Upper lobe of left lung (tissue), 6 donors: ENCODE data around the gene SNTG2. TPM values are rescaled to one million over a fixed set of nuclear protein-coding genes. Genes with fewer than 3 reads are reported as not detected.

Experiments used
- ATAC-seq, 2 donors: fragments of 200-7000 bp; cut with Tn5 transposase; one replicate each; pipeline ENCODE4 v1.9.1; 2022; ENCODE audit warnings: mild to moderate bottlenecking in 2 of 2, moderate library complexity in 2 of 2; ENCODE audit not compliant: low FRiP score in 2 of 2
- DNase-seq, 2 donors: peaks; one replicate each; pipeline ENCODE4 v3.0.0-alpha.2; 2019 to 2020
- H3K27ac ChIP-seq, 4 donors: fragments of 200-600 bp; sonication (generic); one replicate each; pipeline ENCODE4 v1.5.1; 2016 to 2019
- H3K27me3 ChIP-seq, 4 donors: fragments of 200-600 bp; sonication (generic); one replicate each; pipeline ENCODE4 v1.5.1; 2017 to 2019
- H3K36me3 ChIP-seq, 4 donors: fragments of 200-600 bp; sonication (generic); one replicate each; pipeline ENCODE4 v1.5.1; 2016 to 2019
- H3K4me1 ChIP-seq, 4 donors: fragments of 200-600 bp; sonication (generic); one replicate each; pipeline ENCODE4 v1.5.1; 2018 to 2019
- H3K4me3 ChIP-seq, 4 donors: fragments of 200-600 bp; sonication (generic); one replicate each; pipeline ENCODE4 v1.5.1; 2017 to 2019; ENCODE audit warnings: mild to moderate bottlenecking in 2 of 4, moderate library complexity in 1 of 4
- H3K9me3 ChIP-seq, 4 donors: fragments of 200-600 bp; sonication (generic); one replicate each; pipeline ENCODE4 v1.5.1; 2018 to 2019
- CTCF ChIP-seq, 6 experiments: fragments of 450-650 bp in 4 of 6; fragments of 200-600 bp in 2 of 6; sonication (generic) in 2 of 6; IDR thresholded peaks; one replicate each; pipeline ENCODE4 v1.5.1; 2016 to 2019; ENCODE audit warnings: antibody characterized with exemption in 6 of 6
- EP300 ChIP-seq, 4 donors: sonication (generic); formaldehyde crosslinking; IDR thresholded peaks; one replicate each; pipeline ENCODE4 v1.5.1; 2017; ENCODE audit warnings: antibody characterized with exemption in 4 of 4, control low read depth in 2 of 4
- POLR2A ChIP-seq, 4 donors: fragments of 450-650 bp; IDR thresholded peaks; one replicate each; pipeline ENCODE4 v1.5.1; 2016 to 2017; ENCODE audit warnings: antibody characterized with exemption in 4 of 4, mild to moderate bottlenecking in 2 of 4
- POLR2AphosphoS5 ChIP-seq, 2 donors: sonication (generic); formaldehyde crosslinking; IDR thresholded peaks; one replicate each; pipeline ENCODE4 v1.5.1; 2017; ENCODE audit warnings: antibody characterized with exemption in 2 of 2
- WGBS, 2 donors: methylation state at CpG; one replicate each; pipeline ENCODE4 v1.1.5; 2017 to 2018; 5-methylcytosine and 5-hydroxymethylcytosine counted together
- total RNA-seq, 6 donors: library from RNA; depleted of rRNA in 4 of 6; stranded (reverse); fragments of >200 nt in 4 of 6; gene quantifications; one replicate each; pipeline versions ENCODE4 v1.1.0 to v1.2.1, GENCODE V29; 2016 to 2021
- donor health status: DM: no; HTN: no; CAD: no; lungs with moderate emphysema.
- donor health status: DM: no; HTN: yes; CAD: no; lungs with severe emphysema.

Gene SNTG2
- total RNA-seq, 6 donors from 2014 or later = 1.1 to 13.6 (median 3.0) TPM

GRCh38 chr2:1011006-1011405 lies 60.4 kb downstream of the SNTG2 start:
- H3K9me3 ChIP-seq = no peaks in the 10 kb centered on the region
- DNase-seq (no peak), ATAC-seq (no peak)
- H3K4me3 ChIP-seq = no peak overlapping the region
- no peaks in the 10 kb centered on the region for H3K27me3 ChIP-seq
- no peaks in the 10 kb centered on the region for H3K36me3 ChIP-seq
- peaks cover 0 to 6% (median 0%) of the 10 kb centered on the region in 4 donors for H3K4me1 ChIP-seq
- H3K27ac ChIP-seq = no peak overlapping the region
- 58 to 66% methylated on average over 5 of the region's 5 CpGs for WGBS, 2 donors
- TF ChIP-seq CTCF (IDR thresholded peaks at IDR 0.05) = no peak

GRCh38 chr2:1011985-1012384 lies 61.3 kb downstream of the SNTG2 start:
- 93 to 96% methylated on average over 7 of the region's 7 CpGs for WGBS, 2 donors
- H3K9me3 ChIP-seq = no peaks in the 10 kb centered on the region
- peaks cover 0 to 6% (median 0%) of the 10 kb centered on the region in 4 donors for H3K4me1 ChIP-seq
- H3K36me3 ChIP-seq = no peaks in the 10 kb centered on the region
- no peaks in the 10 kb centered on the region for H3K27me3 ChIP-seq
- ATAC-seq (no peak), DNase-seq (no peak)
- H3K27ac ChIP-seq = no peak overlapping the region
- no peak for TF ChIP-seq POLR2A (IDR thresholded peaks at IDR 0.05)
- no peak for TF ChIP-seq CTCF (IDR thresholded peaks at IDR 0.05)
- no peak for TF ChIP-seq EP300 (IDR thresholded peaks at IDR 0.05)
- no peak for TF ChIP-seq POLR2AphosphoS5 (IDR thresholded peaks at IDR 0.05)
- H3K4me3 ChIP-seq = no peak overlapping the region

GRCh38 chr2:1014802-1015201 lies 64.2 kb downstream of the SNTG2 start:
- DNase-seq (peak in 1 of 2 donors; percentile 60), ATAC-seq (no peak)
- H3K9me3 ChIP-seq = no peaks in the 10 kb centered on the region

DNA sequence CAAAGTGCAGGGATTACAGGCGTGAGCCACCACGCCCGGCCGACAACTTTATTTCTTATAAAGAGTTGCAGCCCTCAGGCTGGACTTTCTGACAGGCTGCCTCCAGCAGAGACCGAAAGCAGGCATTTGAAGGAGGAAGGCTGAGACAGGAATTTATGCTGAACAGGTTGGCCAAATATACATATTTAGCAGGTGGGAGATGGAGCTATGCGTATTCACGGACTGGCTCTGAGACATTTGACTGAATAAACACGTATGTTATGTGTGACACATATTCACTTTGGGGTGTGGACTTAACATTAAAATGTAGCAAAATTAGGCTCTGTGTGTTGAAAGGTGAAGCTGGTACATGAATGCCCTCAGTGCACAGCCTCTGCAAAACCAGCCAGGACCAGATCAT lies 65.9 kb downstream of the SNTG2 start:
- H3K27me3 ChIP-seq = no peaks in the 10 kb centered on the region
- TF ChIP-seq POLR2AphosphoS5 (IDR thresholded peaks at IDR 0.05) (no peak), CTCF (IDR thresholded peaks at IDR 0.05) (no peak)
- H3K27ac ChIP-seq = no peak overlapping the region
- no peaks in the 10 kb centered on the region for H3K36me3 ChIP-seq
- no peaks in the 10 kb centered on the region for H3K4me1 ChIP-seq
- DNase-seq (no peak), ATAC-seq (no peak)
- H3K9me3 ChIP-seq = no peaks in the 10 kb centered on the region
- WGBS, 2 donors = 86 to 92% methylated on average over 8 of the region's 8 CpGs
- H3K4me3 ChIP-seq = no peak overlapping the region

More at GRCh38 chr2:1014802-1015201, 64.2 kb downstream of the SNTG2 start:
- Histone ChIP-seq H3K27me3 (no peaks in the 10 kb centered on the region), H3K36me3 (no peaks in the 10 kb centered on the region), H3K27ac (no peak overlapping the region), H3K4me3 (no peak overlapping the region), H3K4me1 (peaks cover 0 to 6% (median 0%) of the 10 kb centered on the region in 4 donors)
- TF ChIP-seq POLR2A (IDR thresholded peaks at IDR 0.05) (no peak), POLR2AphosphoS5 (IDR thresholded peaks at IDR 0.05) (no peak), CTCF (IDR thresholded peaks at IDR 0.05) (no peak), EP300 (IDR thresholded peaks at IDR 0.05) (no peak)
- 80 to 81% methylated on average over 11 to 12 of the region's 12 CpGs for WGBS, 2 donors

DNA sequence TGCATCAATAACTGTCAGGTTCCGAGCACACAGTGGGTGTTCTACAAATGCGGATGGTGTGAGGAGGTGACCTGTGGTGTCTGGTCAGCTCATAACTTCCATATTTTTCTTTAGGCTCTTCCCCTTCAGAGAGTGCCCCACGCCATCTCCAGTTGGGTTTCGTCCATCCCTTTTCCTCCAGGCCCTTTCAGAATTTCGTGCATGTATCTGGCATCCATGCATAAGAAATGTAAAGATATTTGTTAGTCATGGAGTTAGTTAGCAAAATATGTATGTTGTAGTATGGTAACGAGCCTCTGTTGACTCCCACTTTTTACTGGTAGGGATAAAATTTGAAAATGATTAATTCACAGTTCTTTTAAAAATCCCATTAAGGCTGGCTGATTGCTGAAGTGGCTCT lies 67.2 kb downstream of the SNTG2 start:
- Histone ChIP-seq H3K27me3 (no peaks in the 10 kb centered on the region), H3K9me3 (no peaks in the 10 kb centered on the region), H3K4me1 (no peaks in the 10 kb centered on the region), H3K27ac (no peak overlapping the region), H3K36me3 (no peaks in the 10 kb centered on the region), H3K4me3 (no peak overlapping the region)
- ATAC-seq (no peak), DNase-seq (no peak)
- TF ChIP-seq POLR2A (IDR thresholded peaks at IDR 0.05) (no peak), POLR2AphosphoS5 (IDR thresholded peaks at IDR 0.05) (no peak), CTCF (IDR thresholded peaks at IDR 0.05) (no peak), EP300 (IDR thresholded peaks at IDR 0.05) (no peak)
- WGBS, 2 donors = 79 to 83% methylated on average over 6 of the region's 6 CpGs
